ENCODE data around the gene FN3K.

The FN3K gene

DNA sequence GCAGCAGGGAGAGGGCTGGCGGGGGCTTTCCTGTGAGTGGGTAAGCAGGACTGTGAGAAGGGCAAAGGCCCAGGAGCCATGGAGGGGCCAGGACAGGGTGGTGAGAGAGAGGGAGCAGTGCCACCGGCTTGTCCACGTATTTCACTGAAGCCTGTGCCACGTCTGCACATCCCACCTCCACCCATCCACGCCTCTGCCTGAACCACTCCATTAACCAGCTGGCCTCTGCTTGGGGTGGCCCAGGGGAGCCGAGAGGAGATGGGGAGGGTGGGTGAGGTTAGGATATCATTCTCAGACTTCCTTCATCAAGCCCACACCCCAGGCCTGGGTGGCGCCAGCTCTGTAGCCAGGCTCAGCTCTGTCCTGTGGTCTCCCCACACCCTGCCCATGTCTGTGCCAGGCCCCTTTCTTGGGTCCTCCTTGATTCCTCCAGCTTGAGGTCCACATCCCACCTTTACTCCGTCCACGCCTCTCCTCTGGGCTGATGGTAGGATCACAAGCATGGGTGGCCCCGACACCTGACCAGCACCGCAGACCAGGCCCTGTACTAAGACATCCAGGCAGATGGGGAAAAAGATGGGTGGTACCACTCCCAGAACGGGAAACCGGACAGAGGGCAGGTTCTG lies 3.2 kb upstream of the FN3K start (continued):
- TF ChIP-seq, protein P1, sequence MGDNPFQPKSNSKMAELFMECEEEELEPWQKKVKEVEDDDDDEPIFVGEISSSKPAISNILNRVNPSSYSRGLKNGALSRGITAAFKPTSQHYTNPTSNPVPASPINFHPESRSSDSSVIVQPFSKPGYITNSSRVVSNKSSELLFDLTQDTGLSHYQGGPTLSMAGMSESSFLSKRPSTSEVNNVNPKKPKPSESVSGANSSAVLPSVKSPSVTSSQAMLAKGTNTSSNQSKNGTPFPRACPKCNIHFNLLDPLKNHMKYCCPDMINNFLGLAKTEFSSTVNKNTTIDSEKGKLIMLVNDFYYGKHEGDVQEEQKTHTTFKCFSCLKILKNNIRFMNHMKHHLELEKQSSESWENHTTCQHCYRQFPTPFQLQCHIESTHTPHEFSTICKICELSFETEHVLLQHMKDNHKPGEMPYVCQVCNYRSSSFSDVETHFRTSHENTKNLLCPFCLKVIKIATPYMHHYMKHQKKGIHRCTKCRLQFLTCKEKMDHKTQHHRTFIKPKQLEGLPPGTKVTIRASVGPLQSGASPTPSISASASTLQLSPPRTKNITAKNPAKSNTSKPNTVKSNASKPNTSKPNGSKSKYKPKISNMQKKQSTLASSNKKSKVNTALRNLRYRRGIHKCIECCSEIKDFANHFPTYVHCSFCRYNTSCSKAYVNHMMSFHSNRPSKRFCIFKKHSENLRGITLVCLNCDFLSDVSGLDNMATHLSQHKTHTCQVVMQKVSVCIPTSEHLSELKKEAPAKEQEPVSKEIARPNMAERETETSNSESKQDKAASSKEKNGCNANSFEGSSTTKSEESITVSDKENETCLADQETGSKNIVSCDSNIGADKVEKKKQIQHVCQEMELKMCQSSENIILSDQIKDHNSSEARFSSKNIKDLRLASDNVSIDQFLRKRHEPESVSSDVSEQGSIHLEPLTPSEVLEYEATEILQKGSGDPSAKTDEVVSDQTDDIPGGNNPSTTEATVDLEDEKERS (tag by site-specific recombination; IDR thresholded peaks at IDR 0.05): no peak
- TF ChIP-seq ZNF416 (tag by site-specific recombination; IDR thresholded peaks at IDR 0.05): no peak
- no peak for TF ChIP-seq RBAK (tag by site-specific recombination; IDR thresholded peaks at IDR 0.05)
- TF ChIP-seq, protein P2, sequence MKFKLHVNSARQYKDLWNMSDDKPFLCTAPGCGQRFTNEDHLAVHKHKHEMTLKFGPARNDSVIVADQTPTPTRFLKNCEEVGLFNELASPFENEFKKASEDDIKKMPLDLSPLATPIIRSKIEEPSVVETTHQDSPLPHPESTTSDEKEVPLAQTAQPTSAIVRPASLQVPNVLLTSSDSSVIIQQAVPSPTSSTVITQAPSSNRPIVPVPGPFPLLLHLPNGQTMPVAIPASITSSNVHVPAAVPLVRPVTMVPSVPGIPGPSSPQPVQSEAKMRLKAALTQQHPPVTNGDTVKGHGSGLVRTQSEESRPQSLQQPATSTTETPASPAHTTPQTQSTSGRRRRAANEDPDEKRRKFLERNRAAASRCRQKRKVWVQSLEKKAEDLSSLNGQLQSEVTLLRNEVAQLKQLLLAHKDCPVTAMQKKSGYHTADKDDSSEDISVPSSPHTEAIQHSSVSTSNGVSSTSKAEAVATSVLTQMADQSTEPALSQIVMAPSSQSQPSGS (tag by site-specific recombination; IDR thresholded peaks at IDR 0.05; ENCODE audit: low read depth): no peak
- no peak for TF ChIP-seq ZNF157 (tag by site-specific recombination; IDR thresholded peaks at IDR 0.05)

DNA sequence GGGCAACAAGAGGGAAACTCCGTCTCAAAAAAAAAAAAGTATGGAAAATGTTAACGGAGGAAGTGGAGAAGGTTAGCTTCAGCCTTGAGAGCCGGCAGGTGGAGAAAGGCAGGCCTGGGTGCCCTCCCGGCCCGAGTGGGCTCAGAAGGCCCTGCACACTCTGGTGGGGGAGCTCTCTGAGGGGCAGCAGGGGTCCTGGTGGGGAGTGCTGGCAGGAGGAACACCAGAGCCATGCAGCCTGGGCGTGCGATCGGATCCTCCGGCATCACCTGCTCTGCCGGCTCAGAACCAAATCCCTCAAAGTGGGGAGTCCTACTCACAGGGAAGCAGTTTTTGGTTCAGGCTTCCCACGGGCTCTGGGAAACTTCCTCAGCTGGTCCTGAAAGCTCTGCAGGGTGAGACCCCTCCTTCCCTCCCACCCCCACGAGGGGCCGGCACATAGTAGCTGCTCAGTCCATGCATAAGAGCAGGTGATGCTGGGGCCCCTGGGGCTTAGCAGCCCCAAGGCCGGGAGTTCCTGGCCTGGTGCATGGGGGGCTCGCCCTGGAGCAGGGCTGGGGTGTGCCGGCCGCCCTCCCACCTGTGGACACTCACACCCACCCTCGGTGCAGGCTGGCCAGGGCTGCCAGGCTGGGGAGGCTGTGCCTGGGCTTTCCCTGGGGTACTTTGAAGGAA lies 1.2 kb downstream of the FN3K start:
- CTCF ChIA-PET: no interaction called here
- POLR2A ChIA-PET: no interaction called here
- H3K9me3 ChIP-seq (ENCODE audit: control insufficient read depth, insufficient read depth, low read depth, low read length): no peaks in the 10 kb centered on the region
- H3K4me1 ChIP-seq (ENCODE audit: control insufficient read depth, insufficient read depth, low read length): no peaks in the 10 kb centered on the region
- no peak overlapping the region for H3K4me3 ChIP-seq (ENCODE audit: low read depth, low read length)
- H3K27ac ChIP-seq (ENCODE audit: extremely low read depth, low read depth, low read length): no peak overlapping the region
- H3K36me3 ChIP-seq (ENCODE audit: control insufficient read depth in 2 of 2, insufficient read depth in 1 of 2, low read length in 2 of 2): peaks cover 9 to 43% of the 10 kb centered on the region in 2 experiments; a peak in 2 of 3 replicates
- TF ChIP-seq ZNF747 (tag by site-specific recombination; IDR thresholded peaks at IDR 0.05) (no peak), ZNF677 (tag by site-specific recombination; IDR thresholded peaks at IDR 0.05) (no peak), ZNF433 (tag by site-specific recombination; IDR thresholded peaks at IDR 0.05; ENCODE audit: low read depth) (no peak), ZNF777 (tag by site-specific recombination; IDR thresholded peaks at IDR 0.05; ENCODE audit: borderline replicate concordance) (no peak), ZNF776 (tag by site-specific recombination; IDR thresholded peaks at IDR 0.05; ENCODE audit: borderline replicate concordance) (no peak), ZFP41 (tag by site-specific recombination; IDR thresholded peaks at IDR 0.05; ENCODE audit: borderline replicate concordance) (no peak), GLI4 (tag by site-specific recombination; IDR thresholded peaks at IDR 0.05) (no peak), ZNF146 (tag by site-specific recombination; IDR thresholded peaks at IDR 0.05) (no peak), ZFP37 (tag by site-specific recombination; IDR thresholded peaks at IDR 0.05) (no peak), ZNF549 (tag by site-specific recombination; IDR thresholded peaks at IDR 0.05) (no peak)
- TF ChIP-seq, protein P3, sequence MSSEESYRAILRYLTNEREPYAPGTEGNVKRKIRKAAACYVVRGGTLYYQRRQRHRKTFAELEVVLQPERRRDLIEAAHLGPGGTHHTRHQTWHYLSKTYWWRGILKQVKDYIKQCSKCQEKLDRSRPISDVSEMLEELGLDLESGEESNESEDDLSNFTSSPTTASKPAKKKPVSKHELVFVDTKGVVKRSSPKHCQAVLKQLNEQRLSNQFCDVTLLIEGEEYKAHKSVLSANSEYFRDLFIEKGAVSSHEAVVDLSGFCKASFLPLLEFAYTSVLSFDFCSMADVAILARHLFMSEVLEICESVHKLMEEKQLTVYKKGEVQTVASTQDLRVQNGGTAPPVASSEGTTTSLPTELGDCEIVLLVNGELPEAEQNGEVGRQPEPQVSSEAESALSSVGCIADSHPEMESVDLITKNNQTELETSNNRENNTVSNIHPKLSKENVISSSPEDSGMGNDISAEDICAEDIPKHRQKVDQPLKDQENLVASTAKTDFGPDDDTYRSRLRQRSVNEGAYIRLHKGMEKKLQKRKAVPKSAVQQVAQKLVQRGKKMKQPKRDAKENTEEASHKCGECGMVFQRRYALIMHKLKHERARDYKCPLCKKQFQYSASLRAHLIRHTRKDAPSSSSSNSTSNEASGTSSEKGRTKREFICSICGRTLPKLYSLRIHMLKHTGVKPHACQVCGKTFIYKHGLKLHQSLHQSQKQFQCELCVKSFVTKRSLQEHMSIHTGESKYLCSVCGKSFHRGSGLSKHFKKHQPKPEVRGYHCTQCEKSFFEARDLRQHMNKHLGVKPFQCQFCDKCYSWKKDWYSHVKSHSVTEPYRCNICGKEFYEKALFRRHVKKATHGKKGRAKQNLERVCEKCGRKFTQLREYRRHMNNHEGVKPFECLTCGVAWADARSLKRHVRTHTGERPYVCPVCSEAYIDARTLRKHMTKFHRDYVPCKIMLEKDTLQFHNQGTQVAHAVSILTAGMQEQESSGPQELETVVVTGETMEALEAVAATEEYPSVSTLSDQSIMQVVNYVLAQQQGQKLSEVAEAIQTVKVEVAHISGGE (tag by site-specific recombination; conservative IDR thresholded peaks at IDR 0.05; ENCODE audit: low read depth): no peak
- TF ChIP-seq, protein P4, sequence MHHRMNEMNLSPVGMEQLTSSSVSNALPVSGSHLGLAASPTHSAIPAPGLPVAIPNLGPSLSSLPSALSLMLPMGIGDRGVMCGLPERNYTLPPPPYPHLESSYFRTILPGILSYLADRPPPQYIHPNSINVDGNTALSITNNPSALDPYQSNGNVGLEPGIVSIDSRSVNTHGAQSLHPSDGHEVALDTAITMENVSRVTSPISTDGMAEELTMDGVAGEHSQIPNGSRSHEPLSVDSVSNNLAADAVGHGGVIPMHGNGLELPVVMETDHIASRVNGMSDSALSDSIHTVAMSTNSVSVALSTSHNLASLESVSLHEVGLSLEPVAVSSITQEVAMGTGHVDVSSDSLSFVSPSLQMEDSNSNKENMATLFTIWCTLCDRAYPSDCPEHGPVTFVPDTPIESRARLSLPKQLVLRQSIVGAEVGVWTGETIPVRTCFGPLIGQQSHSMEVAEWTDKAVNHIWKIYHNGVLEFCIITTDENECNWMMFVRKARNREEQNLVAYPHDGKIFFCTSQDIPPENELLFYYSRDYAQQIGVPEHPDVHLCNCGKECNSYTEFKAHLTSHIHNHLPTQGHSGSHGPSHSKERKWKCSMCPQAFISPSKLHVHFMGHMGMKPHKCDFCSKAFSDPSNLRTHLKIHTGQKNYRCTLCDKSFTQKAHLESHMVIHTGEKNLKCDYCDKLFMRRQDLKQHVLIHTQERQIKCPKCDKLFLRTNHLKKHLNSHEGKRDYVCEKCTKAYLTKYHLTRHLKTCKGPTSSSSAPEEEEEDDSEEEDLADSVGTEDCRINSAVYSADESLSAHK (tag by site-specific recombination; IDR thresholded peaks at IDR 0.05): no peak
- TF ChIP-seq, protein P5, sequence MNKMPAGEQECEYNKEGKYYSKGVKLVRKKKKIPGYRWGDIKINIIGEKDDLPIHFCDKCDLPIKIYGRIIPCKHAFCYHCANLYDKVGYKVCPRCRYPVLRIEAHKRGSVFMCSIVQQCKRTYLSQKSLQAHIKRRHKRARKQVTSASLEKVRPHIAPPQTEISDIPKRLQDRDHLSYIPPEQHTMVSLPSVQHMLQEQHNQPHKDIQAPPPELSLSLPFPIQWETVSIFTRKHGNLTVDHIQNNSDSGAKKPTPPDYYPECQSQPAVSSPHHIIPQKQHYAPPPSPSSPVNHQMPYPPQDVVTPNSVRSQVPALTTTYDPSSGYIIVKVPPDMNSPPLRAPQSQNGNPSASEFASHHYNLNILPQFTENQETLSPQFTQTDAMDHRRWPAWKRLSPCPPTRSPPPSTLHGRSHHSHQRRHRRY (tag by site-specific recombination; IDR thresholded peaks at IDR 0.05): no peak
- TF ChIP-seq, protein P6, sequence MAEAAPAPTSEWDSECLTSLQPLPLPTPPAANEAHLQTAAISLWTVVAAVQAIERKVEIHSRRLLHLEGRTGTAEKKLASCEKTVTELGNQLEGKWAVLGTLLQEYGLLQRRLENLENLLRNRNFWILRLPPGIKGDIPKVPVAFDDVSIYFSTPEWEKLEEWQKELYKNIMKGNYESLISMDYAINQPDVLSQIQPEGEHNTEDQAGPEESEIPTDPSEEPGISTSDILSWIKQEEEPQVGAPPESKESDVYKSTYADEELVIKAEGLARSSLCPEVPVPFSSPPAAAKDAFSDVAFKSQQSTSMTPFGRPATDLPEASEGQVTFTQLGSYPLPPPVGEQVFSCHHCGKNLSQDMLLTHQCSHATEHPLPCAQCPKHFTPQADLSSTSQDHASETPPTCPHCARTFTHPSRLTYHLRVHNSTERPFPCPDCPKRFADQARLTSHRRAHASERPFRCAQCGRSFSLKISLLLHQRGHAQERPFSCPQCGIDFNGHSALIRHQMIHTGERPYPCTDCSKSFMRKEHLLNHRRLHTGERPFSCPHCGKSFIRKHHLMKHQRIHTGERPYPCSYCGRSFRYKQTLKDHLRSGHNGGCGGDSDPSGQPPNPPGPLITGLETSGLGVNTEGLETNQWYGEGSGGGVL (tag by site-specific recombination; IDR thresholded peaks at IDR 0.05): no peak
- TF ChIP-seq, protein P7, sequence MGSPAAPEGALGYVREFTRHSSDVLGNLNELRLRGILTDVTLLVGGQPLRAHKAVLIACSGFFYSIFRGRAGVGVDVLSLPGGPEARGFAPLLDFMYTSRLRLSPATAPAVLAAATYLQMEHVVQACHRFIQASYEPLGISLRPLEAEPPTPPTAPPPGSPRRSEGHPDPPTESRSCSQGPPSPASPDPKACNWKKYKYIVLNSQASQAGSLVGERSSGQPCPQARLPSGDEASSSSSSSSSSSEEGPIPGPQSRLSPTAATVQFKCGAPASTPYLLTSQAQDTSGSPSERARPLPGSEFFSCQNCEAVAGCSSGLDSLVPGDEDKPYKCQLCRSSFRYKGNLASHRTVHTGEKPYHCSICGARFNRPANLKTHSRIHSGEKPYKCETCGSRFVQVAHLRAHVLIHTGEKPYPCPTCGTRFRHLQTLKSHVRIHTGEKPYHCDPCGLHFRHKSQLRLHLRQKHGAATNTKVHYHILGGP (tag by site-specific recombination; IDR thresholded peaks at IDR 0.05): no peak

Measured in HEK293 (cell line).